ENCODE data around the gene CCDC188.
A peak's percentile ranks its signal among the peaks of the same experiment; 100 is the strongest.

Gene CCDC188

GRCh38 chr22:20111045-20111688, 39.7 kb downstream of the CCDC188 start (continued):
- TF ChIP-seq ZBTB44 (tag by site-specific recombination; IDR thresholded peaks at IDR 0.05) (0 out of 2 replicates have a peak, but pooled peaks have one; percentile 14), ZNF341 (tag by site-specific recombination; IDR thresholded peaks at IDR 0.05; ENCODE audit: low read depth) (no peak), SALL2 (tag by site-specific recombination; IDR thresholded peaks at IDR 0.05; ENCODE audit: borderline replicate concordance) (no peak), ZNF302 (tag by site-specific recombination; IDR thresholded peaks at IDR 0.05; ENCODE audit: low read depth) (no peak), KLF16 (tag by site-specific recombination; IDR thresholded peaks at IDR 0.05) (no peak), ZNF561 (tag by site-specific recombination; IDR thresholded peaks at IDR 0.05; ENCODE audit: borderline replicate concordance) (no peak), BCL11A (tag by site-specific recombination; IDR thresholded peaks at IDR 0.05; ENCODE audit: low read depth) (peak; percentile 53; the same call in 1 of the 2 replicates), ZSCAN16 (tag by site-specific recombination; IDR thresholded peaks at IDR 0.05) (no peak), CTCF (tag by site-specific recombination; IDR thresholded peaks at IDR 0.05) (peak; percentile 97), SP2 (tag by site-specific recombination; IDR thresholded peaks at IDR 0.05) (no peak), KLF8 (tag by site-specific recombination; IDR thresholded peaks at IDR 0.05) (peak; percentile 21; the same call in 1 of the 2 replicates), ZNF658 (tag by site-specific recombination; IDR thresholded peaks at IDR 0.05) (no peak), HOXD13 (CRISPR knock-in tag; IDR thresholded peaks at IDR 0.05; ENCODE audit: borderline replicate concordance) (no peak), ZNF311 (tag by site-specific recombination; IDR thresholded peaks at IDR 0.05; ENCODE audit: borderline replicate concordance) (no peak), ZFP3 (tag by site-specific recombination; IDR thresholded peaks at IDR 0.05; ENCODE audit: low read depth) (no peak), ZNF248 (tag by site-specific recombination; IDR thresholded peaks at IDR 0.05) (no peak), KLF9 (tag by site-specific recombination; IDR thresholded peaks at IDR 0.05; ENCODE audit: low read depth) (0 out of 2 replicates have a peak, but pooled peaks have one; percentile 24), MYNN (tag by site-specific recombination; IDR thresholded peaks at IDR 0.05; ENCODE audit: borderline replicate concordance) (no peak), GLIS2 (tag by site-specific recombination; IDR thresholded peaks at IDR 0.05) (peak; percentile 77), ZNF600 (tag by site-specific recombination; IDR thresholded peaks at IDR 0.05) (peak; percentile 93), ZNF146 (tag by site-specific recombination; IDR thresholded peaks at IDR 0.05) (no peak)

- Histone ChIP-seq H3K27ac (ENCODE audit: extremely low read depth, low read depth, low read length) (peak overlapping the region; percentile 18; the same call in 1 of the 2 replicates), H3K4me1 (ENCODE audit: control insufficient read depth, insufficient read depth, low read length) (no peaks in the 10 kb centered on the region), H3K4me3 (ENCODE audit: low read depth, low read length) (no peak overlapping the region), H3K9me3 (ENCODE audit: control insufficient read depth, insufficient read depth, low read depth, low read length) (no peaks in the 10 kb centered on the region), H3K36me3 (ENCODE audit: control insufficient read depth in 2 of 2, insufficient read depth in 1 of 2, low read length in 2 of 2) (peaks cover 4 to 99% of the 10 kb centered on the region in 2 experiments; a peak in 2 of 3 replicates)
- TF ChIP-seq HIC1 (tag by site-specific recombination; IDR thresholded peaks at IDR 0.05) (0 out of 2 replicates have a peak, but pooled peaks have one; percentile 21), ZNF830 (tag by site-specific recombination; IDR thresholded peaks at IDR 0.05; ENCODE audit: low read depth) (no peak), MZF1 (tag by site-specific recombination; IDR thresholded peaks at IDR 0.05; ENCODE audit: borderline replicate concordance) (no peak), ZNF473 (tag by site-specific recombination; IDR thresholded peaks at IDR 0.05) (no peak), ZFP69B (tag by site-specific recombination; IDR thresholded peaks at IDR 0.05) (no peak)
- CTCF ChIA-PET = interaction anchor here (0.6 to 1.4 kb wide), 11 partner anchors 9 to 159 kb away, joined by 3 to 7 read pairs (median 3); no protein-coding TSS in a partner anchor
- POLR2A ChIA-PET = interaction anchor here (0.7 to 1.5 kb wide), 5 partner anchors 14 to 31 kb away, joined by 3 to 5 read pairs (median 3); partner anchors contain the start of gene DGCR8
Measured at GRCh38 chr22:20110359-20110985, 40.4 kb downstream of the CCDC188 start.
